Choroid plexus epithelial cell (primary cell): ENCODE measurements around the gene PID1.

Experiments
- DNase-seq: peaks from one replicate; pipeline ENCODE4 v3.0.0-alpha.2; 2010; ENCODE audit warnings: low read depth
- H3K4me3 ChIP-seq: 2 replicates; pipeline ENCODE4 v1.5.1; 2011; ENCODE audit warnings: low read depth, mild to moderate bottlenecking, control low read depth, low read length, moderate library complexity
- TF ChIP-seq, protein P1 (sequence below): conservative IDR thresholded peaks from 2 replicates; pipeline ENCODE4 v1.5.1; 2011; ENCODE audit warnings: low read depth, mild to moderate bottlenecking, control low read depth, inconsistent platforms, low read length, moderate library complexity

Gene PID1

DNA sequence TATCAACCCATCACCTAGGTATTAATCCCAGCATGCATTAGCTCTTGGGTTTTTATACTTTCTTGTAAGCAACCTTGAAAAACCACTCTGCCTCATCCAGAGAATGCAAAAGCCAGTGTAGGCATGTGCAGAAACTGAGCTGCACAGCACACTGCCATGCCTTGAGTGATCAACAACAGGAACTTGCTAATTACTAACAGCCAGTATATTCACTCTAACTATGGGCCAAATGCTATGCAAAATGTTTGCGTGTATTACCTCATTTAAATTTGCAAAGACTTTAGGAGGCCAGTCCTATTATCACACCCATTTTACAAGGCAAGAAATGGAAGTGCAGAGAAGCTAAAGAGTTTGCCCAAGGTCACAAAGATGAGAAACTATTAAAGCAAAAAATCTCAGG lies 169.8 kb downstream of the PID1 start:
- TF ChIP-seq, protein P1, sequence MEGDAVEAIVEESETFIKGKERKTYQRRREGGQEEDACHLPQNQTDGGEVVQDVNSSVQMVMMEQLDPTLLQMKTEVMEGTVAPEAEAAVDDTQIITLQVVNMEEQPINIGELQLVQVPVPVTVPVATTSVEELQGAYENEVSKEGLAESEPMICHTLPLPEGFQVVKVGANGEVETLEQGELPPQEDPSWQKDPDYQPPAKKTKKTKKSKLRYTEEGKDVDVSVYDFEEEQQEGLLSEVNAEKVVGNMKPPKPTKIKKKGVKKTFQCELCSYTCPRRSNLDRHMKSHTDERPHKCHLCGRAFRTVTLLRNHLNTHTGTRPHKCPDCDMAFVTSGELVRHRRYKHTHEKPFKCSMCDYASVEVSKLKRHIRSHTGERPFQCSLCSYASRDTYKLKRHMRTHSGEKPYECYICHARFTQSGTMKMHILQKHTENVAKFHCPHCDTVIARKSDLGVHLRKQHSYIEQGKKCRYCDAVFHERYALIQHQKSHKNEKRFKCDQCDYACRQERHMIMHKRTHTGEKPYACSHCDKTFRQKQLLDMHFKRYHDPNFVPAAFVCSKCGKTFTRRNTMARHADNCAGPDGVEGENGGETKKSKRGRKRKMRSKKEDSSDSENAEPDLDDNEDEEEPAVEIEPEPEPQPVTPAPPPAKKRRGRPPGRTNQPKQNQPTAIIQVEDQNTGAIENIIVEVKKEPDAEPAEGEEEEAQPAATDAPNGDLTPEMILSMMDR: no peak
- no peak overlapping the region for H3K4me3 ChIP-seq
- DNase-seq: no peak

DNA sequence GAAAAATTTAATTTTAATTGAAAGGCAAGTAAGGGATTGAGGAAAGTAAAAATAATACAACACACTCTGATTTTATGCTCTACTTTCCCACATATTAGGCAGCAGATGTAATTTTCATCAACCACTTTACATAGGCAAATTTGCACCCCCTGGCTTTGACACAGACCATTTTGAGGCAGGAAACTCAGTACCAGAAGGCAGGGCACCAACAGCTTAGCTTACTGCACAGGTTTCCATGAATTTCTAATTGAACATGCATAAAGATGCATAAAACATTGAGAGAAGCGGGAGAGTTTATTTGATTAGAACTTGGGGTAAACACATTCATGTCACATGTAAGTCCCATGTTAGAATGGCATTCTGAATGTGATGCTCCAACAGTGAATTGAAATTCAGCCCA lies 171.9 kb downstream of the PID1 start:
- TF ChIP-seq, protein P1: no peak
- H3K4me3 ChIP-seq: no peak overlapping the region

DNA sequence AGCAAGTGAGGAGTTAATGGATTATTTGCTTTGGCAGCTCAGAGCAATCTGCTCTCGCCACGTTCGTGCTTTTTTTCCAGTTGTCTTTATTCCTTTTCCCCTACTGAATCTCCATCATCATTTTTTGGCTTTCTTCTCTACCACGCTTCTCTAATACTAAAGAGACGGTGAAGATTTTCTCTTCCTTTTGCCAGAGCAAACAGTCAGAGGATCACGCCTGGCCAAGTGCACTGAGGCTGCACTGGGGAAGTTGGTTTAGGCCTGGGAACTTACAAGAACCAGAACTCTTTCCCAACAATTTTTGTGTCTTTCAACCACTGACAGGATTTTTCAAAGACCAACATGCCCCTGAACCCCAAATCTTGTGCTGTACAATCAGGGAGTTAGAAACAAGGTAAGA lies 172.3 kb downstream of the PID1 start:
- no peak for DNase-seq
- no peak overlapping the region for H3K4me3 ChIP-seq
- TF ChIP-seq, protein P1: no peak

More for the DNA sequence above, 171.9 kb downstream of the PID1 start:
- no peak for DNase-seq

DNA sequence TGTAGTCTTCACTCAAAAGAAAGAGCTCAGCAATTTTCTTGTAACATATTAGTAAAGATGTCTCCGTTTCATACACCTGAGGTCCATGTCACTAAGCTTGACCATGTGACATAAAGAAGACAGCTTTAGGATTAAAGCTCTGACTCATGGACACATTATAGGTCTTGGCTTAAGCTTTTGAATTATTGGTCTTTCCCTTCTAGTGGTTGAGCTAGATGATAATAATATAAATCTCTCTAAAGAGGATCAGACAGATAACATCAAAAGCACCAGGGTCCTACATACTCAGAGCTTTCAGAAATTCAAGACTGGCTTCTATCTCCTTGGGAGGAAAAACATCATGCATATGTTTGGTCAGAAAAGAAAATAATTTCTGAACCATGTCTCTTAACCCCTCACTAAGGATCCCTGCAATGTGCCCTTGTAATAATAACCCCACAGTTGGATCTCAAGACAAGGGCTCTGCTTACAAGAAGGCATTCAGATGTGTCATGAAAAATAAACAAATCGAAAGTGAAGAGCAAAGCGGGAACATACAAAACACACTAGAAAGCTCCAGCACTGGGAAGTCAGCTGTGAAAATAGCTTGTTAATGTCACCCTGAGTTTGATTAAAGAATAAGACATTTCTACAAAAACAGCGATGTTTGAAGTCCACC lies 174.5 kb downstream of the PID1 start:
- DNase-seq: peak; percentile 83
- peak overlapping the region; percentile 9 for H3K4me3 ChIP-seq
- TF ChIP-seq, protein P1: no peak

DNA sequence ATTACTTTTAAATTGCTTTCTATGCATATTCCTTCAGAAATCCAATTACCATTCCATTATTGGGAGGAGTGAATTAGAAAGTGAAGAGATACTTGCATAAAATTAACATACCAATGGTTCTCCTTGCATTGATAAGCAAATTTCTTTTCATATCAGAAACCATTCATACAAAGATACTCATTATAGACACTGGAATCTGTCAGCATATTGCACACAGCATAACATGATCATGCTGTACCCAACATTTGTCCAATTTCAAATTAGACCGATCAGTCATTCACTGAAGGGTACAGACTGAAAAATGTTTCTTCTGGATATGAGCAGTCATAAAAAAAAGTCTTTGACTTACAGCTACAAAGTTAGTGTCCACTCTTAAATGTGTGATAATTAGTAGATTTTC lies 175.6 kb downstream of the PID1 start:
- TF ChIP-seq, protein P1: no peak
- no peak overlapping the region for H3K4me3 ChIP-seq
- no peak for DNase-seq

DNA sequence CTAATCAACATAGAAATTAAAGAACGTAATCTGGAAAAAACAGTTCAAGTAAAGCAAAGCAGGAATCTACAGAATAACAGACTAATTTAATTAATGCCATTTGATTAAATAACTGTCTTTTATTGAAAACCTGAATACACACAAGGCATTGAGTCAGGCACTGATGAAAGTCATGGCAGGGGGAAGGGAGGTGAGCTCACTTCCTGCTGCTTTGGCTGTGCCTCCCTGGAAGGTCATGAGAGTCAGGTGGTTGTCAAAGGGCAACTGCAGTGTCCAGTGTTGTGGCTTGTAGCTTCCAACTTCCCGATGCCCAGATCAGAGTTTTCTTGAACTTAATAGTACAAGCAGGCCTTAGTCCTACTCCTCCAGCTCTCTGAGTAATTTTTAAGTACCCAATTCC lies 180.9 kb downstream of the PID1 start:
- TF ChIP-seq, protein P1: no peak
- no peak overlapping the region for H3K4me3 ChIP-seq
- peak; percentile 39 for DNase-seq

DNA sequence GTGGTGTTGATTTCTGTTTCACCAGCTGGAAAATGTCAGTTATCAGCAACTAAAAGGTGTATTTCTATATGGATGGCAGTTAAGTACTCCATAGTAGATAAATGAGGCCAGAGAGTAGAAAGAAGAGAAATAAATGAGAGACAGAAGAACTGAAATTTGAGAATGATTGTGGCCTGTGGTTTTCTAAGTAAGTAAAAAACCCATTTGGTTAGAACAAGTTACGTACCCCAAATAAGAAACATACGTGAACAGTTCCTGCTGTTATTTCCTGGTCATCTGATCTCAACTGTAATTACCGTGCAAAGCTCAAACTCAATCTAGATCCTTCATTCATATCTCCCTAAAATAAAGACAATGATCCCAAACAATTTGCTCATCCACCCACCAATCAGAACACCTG lies 181.3 kb downstream of the PID1 start:
- H3K4me3 ChIP-seq: no peak overlapping the region
- TF ChIP-seq, protein P1: no peak
- peak; percentile 32 for DNase-seq
